GM18520 (cell line): Measurements from ENCODE around the gene GALNTL6.
A peak's percentile ranks its signal among the peaks of the same experiment; 100 is the strongest.

ENCODE experiments used
- ATAC-seq: cut with Tn5 transposase; IDR thresholded peaks from one replicate; pipeline ENCODE4 v1.9.1; 2021; ENCODE audit not compliant: unreplicated experiment

Gene GALNTL6

DNA sequence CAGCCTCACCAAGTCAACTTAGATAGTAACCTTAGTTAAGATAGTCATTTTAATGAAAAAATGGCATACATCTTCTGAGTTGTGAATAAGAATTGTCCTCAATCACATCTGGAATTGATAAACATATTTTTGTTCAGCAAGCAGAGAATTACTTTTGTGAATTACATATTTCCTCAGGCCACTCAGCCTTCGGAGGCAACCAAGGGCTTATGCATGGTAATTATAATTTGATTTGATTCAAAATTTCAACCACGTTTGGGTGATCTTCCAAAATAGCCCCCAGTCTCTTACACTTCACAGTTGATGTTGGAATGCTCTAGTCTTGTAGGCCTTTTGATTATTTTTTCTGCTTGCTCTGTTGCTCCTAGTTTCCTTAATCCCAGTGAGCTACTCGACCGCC, 63.4 kb downstream of the GALNTL6 start:
- no peak for ATAC-seq

- ATAC-seq = no peak
These were observed 66.9 kb downstream of the GALNTL6 start for GRCh38 chr4:171880136-171880535.

GRCh38 chr4:171889681-171890080, 76.5 kb downstream of the GALNTL6 start:
- ATAC-seq = no peak

GRCh38 chr4:171891038-171891437, 77.8 kb downstream of the GALNTL6 start:
- ATAC-seq = peak; percentile 74

GRCh38 chr4:171896426-171896825, 83.2 kb downstream of the GALNTL6 start:
- no peak for ATAC-seq

GRCh38 chr4:171919314-171919713, 106.1 kb downstream of the GALNTL6 start:
- ATAC-seq = no peak

DNA sequence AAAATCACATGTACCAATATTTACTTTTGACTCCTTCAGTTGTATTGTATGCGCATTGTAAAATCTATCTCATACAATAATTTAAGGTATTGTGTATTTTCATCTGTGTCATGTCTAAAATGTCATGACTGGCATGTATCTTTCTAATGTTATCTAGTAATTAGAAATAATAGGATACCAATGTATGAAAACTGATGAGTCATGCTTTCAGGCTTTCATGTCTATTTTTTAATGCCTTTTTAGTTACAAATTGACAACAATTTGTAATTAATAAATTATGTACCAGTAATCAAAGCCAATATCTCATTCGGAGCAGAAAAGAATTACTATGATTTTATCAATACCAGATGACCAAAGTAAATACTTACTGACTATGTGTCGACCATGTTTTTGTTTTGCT, 107.7 kb downstream of the GALNTL6 start:
- ATAC-seq = no peak

DNA sequence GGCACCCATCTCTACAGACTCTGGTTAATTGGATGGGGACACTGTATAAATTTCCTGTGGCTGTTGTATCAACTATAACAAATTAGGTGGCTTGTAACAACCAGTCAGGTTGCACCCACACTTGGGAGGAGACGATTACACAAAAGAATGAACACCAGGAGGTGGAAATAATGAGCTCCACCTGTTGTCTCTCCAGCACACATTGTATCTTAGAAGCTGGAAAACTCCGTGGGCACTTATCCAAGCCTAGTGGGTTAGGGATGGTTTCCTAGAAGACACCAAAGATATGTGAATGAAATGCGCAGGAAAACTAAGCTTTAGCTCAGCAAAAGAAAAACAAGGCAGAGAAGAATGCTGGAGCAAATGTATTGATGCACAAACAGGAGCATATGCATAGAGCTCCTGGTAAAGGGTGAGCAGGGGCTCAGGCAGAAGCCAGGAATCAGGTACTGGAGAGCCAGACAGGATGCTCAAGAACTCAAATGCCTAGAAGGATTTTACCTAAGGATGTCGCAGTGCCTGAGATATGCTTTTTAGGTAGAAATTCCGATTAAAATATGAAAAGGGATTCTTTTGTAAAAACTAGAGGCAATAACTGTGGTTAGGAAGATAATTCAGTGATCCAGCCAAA, 111.7 kb downstream of the GALNTL6 start:
- no peak for ATAC-seq

DNA sequence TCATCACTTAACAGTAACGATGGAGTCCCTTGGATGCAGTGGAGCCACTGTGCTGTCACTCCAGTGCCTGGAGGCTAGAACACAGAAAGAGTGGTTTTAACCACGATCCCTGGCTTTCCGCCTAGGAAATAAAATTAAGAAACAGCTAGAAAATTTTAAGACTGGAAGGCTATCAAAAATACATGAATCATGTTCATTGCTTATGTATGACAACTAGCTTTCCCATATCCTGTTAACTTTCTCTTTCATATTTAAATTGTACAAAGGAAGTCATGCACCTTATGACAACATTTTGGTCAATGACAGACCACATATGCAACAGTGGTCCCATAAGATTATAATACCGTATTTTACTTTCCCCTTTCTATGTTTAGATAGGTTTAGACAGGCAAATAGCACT, 115.1 kb downstream of the GALNTL6 start:
- ATAC-seq = no peak

GRCh38 chr4:171929477-171929876, 116.3 kb downstream of the GALNTL6 start:
- ATAC-seq = no peak

DNA sequence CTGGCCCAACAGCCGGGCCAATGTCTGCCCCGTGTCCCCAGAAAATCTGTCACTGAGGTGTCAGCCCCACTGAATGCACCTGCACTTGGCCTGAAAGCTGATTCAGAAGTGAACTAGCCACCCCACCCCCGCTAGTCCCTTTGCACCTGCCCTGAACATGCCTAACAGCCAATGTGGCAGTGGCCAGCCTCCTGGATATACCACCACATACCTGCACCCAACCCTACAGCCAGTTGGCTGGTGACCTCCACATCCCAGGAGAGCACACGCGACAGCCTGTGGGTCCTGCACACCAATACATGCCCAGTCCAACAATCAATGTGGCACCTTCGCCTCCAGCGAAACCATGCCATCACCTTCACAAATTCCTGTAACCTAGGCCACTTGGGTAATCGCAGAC, 116.7 kb downstream of the GALNTL6 start:
- ATAC-seq = no peak

- ATAC-seq = no peak
These were observed 119.0 kb downstream of the GALNTL6 start for GRCh38 chr4:171932238-171932637.

DNA sequence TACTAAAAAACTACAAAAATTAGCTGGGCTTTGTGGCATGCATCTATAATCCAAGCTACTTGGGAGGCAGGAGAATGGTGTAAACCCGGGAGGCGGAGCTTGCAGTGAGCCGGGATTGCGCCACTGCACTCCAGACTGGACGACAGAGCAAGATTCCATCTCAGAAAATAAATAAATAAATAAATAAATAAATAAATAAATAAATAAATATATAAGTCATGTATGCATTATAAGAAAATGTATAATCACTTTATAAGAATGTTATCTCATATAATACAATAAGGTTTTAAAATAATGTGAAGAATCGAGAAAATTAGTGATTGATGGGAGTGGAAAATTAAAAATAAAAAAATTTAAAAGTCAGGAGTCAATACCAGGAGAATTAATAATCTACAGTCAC, 127.5 kb downstream of the GALNTL6 start:
- no peak for ATAC-seq

DNA sequence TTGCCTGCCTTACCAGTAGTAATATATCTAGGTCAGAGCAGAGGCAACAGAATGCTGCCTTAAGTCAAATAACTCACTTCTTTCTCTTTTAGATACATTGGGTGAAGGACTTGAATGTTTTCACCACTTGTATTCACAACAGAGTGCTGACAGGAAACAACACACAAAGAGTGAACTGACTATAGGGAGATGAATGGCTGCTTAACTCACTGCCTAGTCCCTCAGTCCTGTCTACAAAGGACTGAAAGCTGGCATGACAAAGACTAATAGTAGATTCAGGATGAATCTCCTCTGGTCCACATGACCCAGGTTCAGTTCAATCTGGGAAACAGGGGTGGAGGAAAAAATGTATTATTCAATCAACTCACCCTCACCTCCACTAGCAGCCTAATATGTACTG, 134.2 kb downstream of the GALNTL6 start:
- no peak for ATAC-seq

DNA sequence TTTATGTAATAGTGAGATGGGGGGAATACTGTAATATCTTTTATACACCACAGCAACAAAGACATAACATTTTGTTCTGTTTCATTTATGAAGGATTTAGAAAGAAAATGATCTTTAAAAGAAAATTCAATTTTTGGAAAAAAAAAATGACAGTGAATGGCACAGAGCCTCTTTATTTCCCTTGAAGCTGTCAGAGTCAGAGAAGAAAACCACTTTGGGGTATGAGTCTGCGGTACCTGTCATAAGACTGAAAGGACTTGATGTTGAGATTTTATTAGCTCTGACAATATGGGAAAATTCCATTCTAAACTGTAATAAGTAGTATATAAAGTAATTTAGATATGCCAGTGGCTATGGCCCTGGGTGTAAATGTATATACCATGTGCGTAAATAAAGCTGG, 134.8 kb downstream of the GALNTL6 start:
- no peak for ATAC-seq

GRCh38 chr4:171954650-171955049, 141.4 kb downstream of the GALNTL6 start:
- ATAC-seq = no peak

GRCh38 chr4:171956678-171957077, 143.5 kb downstream of the GALNTL6 start:
- ATAC-seq = no peak

- ATAC-seq = no peak
These were observed 148.9 kb downstream of the GALNTL6 start for GRCh38 chr4:171962110-171962509.

DNA sequence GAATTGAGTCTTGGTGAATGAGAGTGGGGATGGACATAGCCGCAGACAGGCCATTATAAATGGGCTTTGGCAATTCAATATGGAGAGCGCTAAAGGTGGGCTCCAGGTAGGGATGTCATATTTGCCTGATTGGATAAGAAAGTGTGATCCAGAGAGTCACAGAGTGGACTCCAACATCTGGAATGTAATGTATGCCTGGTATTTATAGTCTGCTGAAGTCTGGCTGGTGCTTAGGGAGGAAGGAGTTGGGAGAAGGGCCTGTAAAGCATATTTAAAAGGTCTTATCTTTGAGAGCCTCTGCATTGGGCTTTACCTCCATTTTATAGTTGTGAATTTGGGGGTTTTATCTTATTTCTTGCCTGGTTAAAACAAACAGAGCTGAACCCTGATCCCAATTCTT, 153.2 kb downstream of the GALNTL6 start:
- ATAC-seq = no peak

DNA sequence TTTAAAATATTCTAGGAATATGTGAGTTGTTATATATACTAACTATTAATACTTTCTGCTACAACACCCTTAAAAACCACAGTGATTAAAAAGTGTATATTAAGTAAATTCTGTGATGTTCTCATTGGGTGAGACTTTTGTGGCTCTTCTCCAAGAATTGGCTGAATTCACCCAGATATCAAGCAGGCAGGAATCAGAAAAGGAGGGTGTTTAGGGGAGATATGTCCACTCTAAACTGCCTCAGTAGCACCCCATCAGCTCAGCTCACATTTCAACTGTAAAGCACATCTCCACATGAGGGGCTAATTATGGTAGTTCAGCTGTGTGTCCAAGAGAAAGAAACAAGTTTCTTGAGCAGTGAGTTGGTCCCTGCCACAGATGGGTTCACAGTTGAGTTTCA, 165.0 kb downstream of the GALNTL6 start:
- ATAC-seq = no peak

- ATAC-seq = no peak
These were observed 166.3 kb downstream of the GALNTL6 start for GRCh38 chr4:171979461-171979860.

- no peak for ATAC-seq
These were observed 168.0 kb downstream of the GALNTL6 start for GRCh38 chr4:171981185-171981584.
